A549 (cell line): ENCODE measurements around the gene CDIP1. TPM values are rescaled to one million over a fixed set of nuclear protein-coding genes. Genes with fewer than 3 reads are reported as not detected.

Source experiments
- ATAC-seq, 2 experiments: fragments of 200-7000 bp in 1 of 2; fragments of >200 bp in 1 of 2; cut with Nextera tagmentation in 1 of 2; cut with Tn5 transposase in 1 of 2; 3 replicates each; pipeline versions ENCODE4 v1.8.0 to v1.9.1; 2018 to 2020; ENCODE audit warnings: mild to moderate bottlenecking in 1 of 2, moderate library complexity in 1 of 2
- CTCF ChIA-PET: fragments of 300-600 bp; sonication (Branson Sonifier 250); formaldehyde crosslinking; extraction: SDS; loops from one replicate; lab custom pipeline; 2021; ENCODE audit warnings: antibody characterized with exemption, inconsistent platforms; lab: Yijun Ruan, JAX
- POLR2A ChIA-PET: fragments of 350-600 bp; formaldehyde crosslinking; extraction: SDS; loops from one replicate; lab custom pipeline; 2021; ENCODE audit warnings: antibody characterized with exemption, inconsistent platforms; lab: Yijun Ruan, JAX
- DNase-seq, 2 experiments: peaks; one replicate each; pipeline versions ENCODE4 v3.0.0 to v3.0.0-alpha.2; 2011 to 2016; ENCODE audit warnings: low read depth in 1 of 2, low spot score in 1 of 2
- FAIRE-seq: peaks from 2 replicates; lab custom pipeline; 2011; peaks lifted over from hg19 to GRCh38; lab: Jason Lieb, UNC
- H3K27ac ChIP-seq, 2 experiments: fragments of >200 bp; sonication (Bioruptor Twin); formaldehyde crosslinking; 3 replicates each; pipeline ENCODE4 v1.5.1; 2016 to 2017
- H3K4me1 ChIP-seq: fragments of >200 bp; sonication (Bioruptor Twin); formaldehyde crosslinking; 3 replicates; pipeline ENCODE4 v1.6.1; 2016
- H3K4me2 ChIP-seq: fragments of >200 bp; sonication (Bioruptor Twin); formaldehyde crosslinking; 3 replicates; pipeline ENCODE4 v1.6.1; 2016
- H3K4me3 ChIP-seq: fragments of >200 bp; sonication (Bioruptor Twin); formaldehyde crosslinking; 3 replicates; pipeline ENCODE4 v1.5.1; 2016
- H3K9me3 ChIP-seq: fragments of >200 bp; sonication (Bioruptor Twin); formaldehyde crosslinking; 3 replicates; pipeline ENCODE4 v1.6.1; 2016
- CBX8 ChIP-seq: fragments of 200-600 bp; sonication (generic); IDR thresholded peaks from 2 replicates; pipeline ENCODE4 v1.6.1; 2016
- CHD2 ChIP-seq: fragments of 150-350 bp; IDR thresholded peaks from 2 replicates; pipeline ENCODE4 v1.6.1; 2014; ENCODE audit warnings: low read length; ENCODE audit not compliant: partially characterized antibody
- ESRRA ChIP-seq: fragments of 150-350 bp; IDR thresholded peaks from 2 replicates; pipeline ENCODE4 v1.6.1; 2014; ENCODE audit warnings: mild to moderate bottlenecking, low read length, borderline replicate concordance
- HDAC2 ChIP-seq: fragments of 200-600 bp; sonication (generic); IDR thresholded peaks from 2 replicates; pipeline ENCODE4 v1.6.1; 2016
- HOXA7 ChIP-seq: fragments of 250-450 bp; sonication (Bioruptor Pico); IDR thresholded peaks from 2 replicates; pipeline ENCODE4 v1.5.0; 2020; ENCODE audit warnings: mild to moderate bottlenecking, moderate library complexity
- HOXB13 ChIP-seq: fragments of 250-450 bp; sonication (Bioruptor Pico); IDR thresholded peaks from 2 replicates; pipeline ENCODE4 v1.5.0; 2020; ENCODE audit warnings: low read depth, mild to moderate bottlenecking, moderate library complexity
- KDM1A ChIP-seq: fragments of 200-600 bp; sonication (generic); IDR thresholded peaks from 2 replicates; pipeline ENCODE4 v1.6.1; 2016; ENCODE audit warnings: low read depth, mild to moderate bottlenecking
- MAFK ChIP-seq: fragments of 450-650 bp; IDR thresholded peaks from 2 replicates; pipeline ENCODE4 v1.6.1; 2014; ENCODE audit not compliant: partially characterized antibody
- MYC ChIP-seq: IDR thresholded peaks from 2 replicates; pipeline ENCODE4 v1.6.1; 2012; ENCODE audit warnings: mild to moderate bottlenecking, inconsistent platforms, low read length, improper control_type of control experiment, borderline replicate concordance
- NR3C1 ChIP-seq: fragments of >200 bp; sonication (Bioruptor Twin); formaldehyde crosslinking; IDR thresholded peaks from 3 replicates; pipeline ENCODE4 v1.6.1; 2017
- RAD21 ChIP-seq, 2 experiments: fragments of >200 bp in 1 of 2; sonication (Bioruptor Twin) in 1 of 2; formaldehyde crosslinking in 1 of 2; IDR thresholded peaks in 1 of 2; conservative IDR thresholded peaks in 1 of 2; 2 replicates in 1 of 2; 3 replicates in 1 of 2; pipeline ENCODE4 v1.6.1; 2012 to 2018; ENCODE audit warnings: inconsistent platforms in 1 of 2
- RCOR1 ChIP-seq: fragments of 150-350 bp; IDR thresholded peaks from 2 replicates; pipeline ENCODE4 v1.6.1; 2014; ENCODE audit warnings: antibody characterized with exemption, low read length, low read depth
- RFX5 ChIP-seq: fragments of 450-650 bp; IDR thresholded peaks from 2 replicates; pipeline ENCODE4 v1.7.1; 2014; ENCODE audit warnings: antibody characterized with exemption, mild to moderate bottlenecking, moderate library complexity
- ZSCAN20 ChIP-seq: fragments of 250-450 bp; sonication (Bioruptor Pico); IDR thresholded peaks from 2 replicates; pipeline ENCODE4 v1.8.0; 2022; ENCODE audit warnings: mild to moderate bottlenecking, moderate library complexity
- WGBS: methylation state at CpG from one replicate; pipeline ENCODE4 v1.1.6; 2017; ENCODE audit errors: missing lambda C conversion rate; 5-methylcytosine and 5-hydroxymethylcytosine counted together
- polyA plus RNA-seq, 4 experiments: library from polyadenylated mRNA; depleted of rRNA in 3 of 4; stranded (reverse); fragments of >200 nt; fragmentation: RNase III in 1 of 4; extraction: RNeasy Plus Mini Kit Qiagen cat#74134 plus additional on column Dnase treatment in 1 of 4; gene quantifications; 2 replicates in 3 of 4; 3 replicates in 1 of 4; pipeline ENCODE4 v1.2.3, GENCODE V29; 2011 to 2017
- TF ChIP-seq, protein P1 (sequence below): fragments of 200-600 bp; sonication (generic); IDR thresholded peaks from 2 replicates; pipeline ENCODE4 v1.6.1; 2016; ENCODE audit warnings: antibody characterized with exemption, mild to moderate bottlenecking, moderate library complexity
- TF ChIP-seq, protein P2 (sequence below): fragments of 450-650 bp; IDR thresholded peaks from 2 replicates; pipeline ENCODE4 v1.6.1; 2014; ENCODE audit warnings: antibody characterized with exemption
- TF ChIP-seq, protein P3 (sequence below): fragments of 250-450 bp; sonication (Bioruptor Pico); IDR thresholded peaks from 2 replicates; pipeline ENCODE4 v1.5.0; 2020; ENCODE audit warnings: low read depth, mild to moderate bottlenecking, moderate library complexity

Gene CDIP1
- polyA plus RNA-seq, 2 of the 4 experiments (the other 2 are of a cell fraction) = 3.7 to 8.4 TPM

DNA sequence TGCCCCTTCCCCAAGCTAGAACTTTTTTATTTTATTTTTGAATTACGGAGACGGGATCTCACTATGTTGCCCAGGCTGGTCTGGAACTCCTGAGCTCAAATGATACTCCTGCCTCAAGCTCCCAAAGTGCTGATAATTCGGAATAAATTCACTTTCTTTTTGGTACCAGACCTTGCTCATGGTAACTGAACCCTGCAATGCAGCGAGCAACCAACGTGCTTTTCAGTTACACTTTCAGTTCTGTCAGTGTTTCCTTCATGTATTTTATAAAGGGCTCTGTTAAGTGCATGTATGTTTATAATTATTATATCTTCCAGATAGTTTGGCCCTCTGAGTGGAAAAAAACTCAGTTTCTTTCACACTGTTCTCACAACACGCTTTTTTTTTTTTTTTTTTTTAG, 31.5 kb upstream of the CDIP1 start (continued):
- TF ChIP-seq, protein P1, sequence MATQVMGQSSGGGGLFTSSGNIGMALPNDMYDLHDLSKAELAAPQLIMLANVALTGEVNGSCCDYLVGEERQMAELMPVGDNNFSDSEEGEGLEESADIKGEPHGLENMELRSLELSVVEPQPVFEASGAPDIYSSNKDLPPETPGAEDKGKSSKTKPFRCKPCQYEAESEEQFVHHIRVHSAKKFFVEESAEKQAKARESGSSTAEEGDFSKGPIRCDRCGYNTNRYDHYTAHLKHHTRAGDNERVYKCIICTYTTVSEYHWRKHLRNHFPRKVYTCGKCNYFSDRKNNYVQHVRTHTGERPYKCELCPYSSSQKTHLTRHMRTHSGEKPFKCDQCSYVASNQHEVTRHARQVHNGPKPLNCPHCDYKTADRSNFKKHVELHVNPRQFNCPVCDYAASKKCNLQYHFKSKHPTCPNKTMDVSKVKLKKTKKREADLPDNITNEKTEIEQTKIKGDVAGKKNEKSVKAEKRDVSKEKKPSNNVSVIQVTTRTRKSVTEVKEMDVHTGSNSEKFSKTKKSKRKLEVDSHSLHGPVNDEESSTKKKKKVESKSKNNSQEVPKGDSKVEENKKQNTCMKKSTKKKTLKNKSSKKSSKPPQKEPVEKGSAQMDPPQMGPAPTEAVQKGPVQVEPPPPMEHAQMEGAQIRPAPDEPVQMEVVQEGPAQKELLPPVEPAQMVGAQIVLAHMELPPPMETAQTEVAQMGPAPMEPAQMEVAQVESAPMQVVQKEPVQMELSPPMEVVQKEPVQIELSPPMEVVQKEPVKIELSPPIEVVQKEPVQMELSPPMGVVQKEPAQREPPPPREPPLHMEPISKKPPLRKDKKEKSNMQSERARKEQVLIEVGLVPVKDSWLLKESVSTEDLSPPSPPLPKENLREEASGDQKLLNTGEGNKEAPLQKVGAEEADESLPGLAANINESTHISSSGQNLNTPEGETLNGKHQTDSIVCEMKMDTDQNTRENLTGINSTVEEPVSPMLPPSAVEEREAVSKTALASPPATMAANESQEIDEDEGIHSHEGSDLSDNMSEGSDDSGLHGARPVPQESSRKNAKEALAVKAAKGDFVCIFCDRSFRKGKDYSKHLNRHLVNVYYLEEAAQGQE = no peak
- no peak for TF ChIP-seq MAFK
- TF ChIP-seq CBX8 = no peak
- no peak for TF ChIP-seq RCOR1
- no peak for TF ChIP-seq HOXB13 (CRISPR knock-in tag)
- TF ChIP-seq RFX5 = no peak
- no peak for TF ChIP-seq HDAC2
- TF ChIP-seq KDM1A = no peak
- TF ChIP-seq ESRRA = no peak
- no peak for TF ChIP-seq NR3C1
- TF ChIP-seq MYC = no peak

DNA sequence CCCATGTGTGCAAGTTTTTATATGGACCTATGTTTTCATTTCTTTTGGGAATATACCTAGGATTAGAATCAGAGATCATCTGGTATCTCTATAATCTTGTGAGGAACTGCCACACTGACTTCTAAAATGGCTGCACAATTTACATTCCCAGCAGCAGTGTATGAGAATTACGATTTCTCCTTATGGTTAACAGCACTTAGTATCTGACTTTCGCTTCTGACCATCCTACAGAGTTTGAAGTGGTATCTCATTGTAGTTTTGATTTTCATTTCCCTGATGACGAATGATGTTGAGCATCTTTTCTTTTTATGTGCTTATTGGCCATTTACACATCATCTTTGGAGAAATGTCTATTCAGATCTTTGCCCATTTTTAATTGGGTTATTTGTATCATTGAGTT, 27.6 kb upstream of the CDIP1 start:
- POLR2A ChIA-PET = no interaction called here
- FAIRE-seq (no peak), ATAC-seq (no peak), DNase-seq (no peak)
- Histone ChIP-seq H3K9me3 (no peaks in the 10 kb centered on the region), H3K4me2 (no peak overlapping the region), H3K4me1 (no peaks in the 10 kb centered on the region), H3K4me3 (no peak overlapping the region), H3K27ac (no peak overlapping the region)
- 67% methylated on average over 3 of the region's 3 CpGs for WGBS
- CTCF ChIA-PET = interaction anchor here (1.0 to 1.7 kb wide), 3 partner anchors 10 to 19 kb away, joined by 3 to 4 read pairs (median 3); partner anchors contain the start of gene C16orf96
- TF ChIP-seq, protein P2, sequence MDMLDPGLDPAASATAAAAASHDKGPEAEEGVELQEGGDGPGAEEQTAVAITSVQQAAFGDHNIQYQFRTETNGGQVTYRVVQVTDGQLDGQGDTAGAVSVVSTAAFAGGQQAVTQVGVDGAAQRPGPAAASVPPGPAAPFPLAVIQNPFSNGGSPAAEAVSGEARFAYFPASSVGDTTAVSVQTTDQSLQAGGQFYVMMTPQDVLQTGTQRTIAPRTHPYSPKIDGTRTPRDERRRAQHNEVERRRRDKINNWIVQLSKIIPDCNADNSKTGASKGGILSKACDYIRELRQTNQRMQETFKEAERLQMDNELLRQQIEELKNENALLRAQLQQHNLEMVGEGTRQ = no peak
- TF ChIP-seq HOXA7 (CRISPR knock-in tag) = no peak
- TF ChIP-seq, protein P3, sequence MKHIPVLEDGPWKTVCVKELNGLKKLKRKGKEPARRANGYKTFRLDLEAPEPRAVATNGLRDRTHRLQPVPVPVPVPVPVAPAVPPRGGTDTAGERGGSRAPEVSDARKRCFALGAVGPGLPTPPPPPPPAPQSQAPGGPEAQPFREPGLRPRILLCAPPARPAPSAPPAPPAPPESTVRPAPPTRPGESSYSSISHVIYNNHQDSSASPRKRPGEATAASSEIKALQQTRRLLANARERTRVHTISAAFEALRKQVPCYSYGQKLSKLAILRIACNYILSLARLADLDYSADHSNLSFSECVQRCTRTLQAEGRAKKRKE = no peak

DNA sequence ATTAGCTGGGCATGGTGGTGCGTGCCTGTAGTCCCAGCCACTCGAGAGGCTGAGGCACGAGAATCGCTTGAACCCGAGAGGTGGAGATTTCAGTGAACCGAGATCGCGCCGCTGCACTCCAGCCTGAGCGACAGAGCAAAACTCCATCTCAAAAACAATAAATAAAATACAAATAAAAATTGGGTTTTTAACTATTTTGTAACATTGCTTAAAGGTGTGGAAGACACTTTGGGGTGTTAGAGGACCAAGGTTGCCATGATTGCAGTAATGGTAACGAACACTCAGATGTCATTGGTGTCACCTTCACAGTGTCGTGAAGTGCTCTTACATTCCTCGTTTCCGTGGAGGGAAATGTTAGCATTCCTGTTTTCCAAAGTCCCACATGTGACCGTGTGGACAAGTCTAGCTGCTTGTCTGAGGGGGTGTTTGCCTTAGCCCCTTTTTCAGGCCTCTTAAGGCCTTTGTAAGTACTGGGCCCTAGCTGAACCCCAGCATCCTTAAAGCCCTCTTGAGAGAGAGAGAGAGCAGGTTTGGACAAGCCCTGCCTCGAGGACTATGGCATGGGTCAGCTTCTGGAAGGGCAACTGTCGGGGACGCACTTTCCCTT, 26.2 kb upstream of the CDIP1 start:
- Histone ChIP-seq H3K27ac (no peak overlapping the region), H3K9me3 (no peaks in the 10 kb centered on the region), H3K4me2 (no peak overlapping the region), H3K4me1 (no peaks in the 10 kb centered on the region), H3K4me3 (no peak overlapping the region)
- ChIA-PET CTCF (interaction anchor here (0.6 to 1.7 kb wide), 7 partner anchors 8 to 56 kb away, joined by 3 to 6 read pairs (median 3); partner anchors contain the start of gene C16orf96), POLR2A (no interaction called here)
- DNase-seq = no peak
- 85% methylated on average over 18 of the region's 18 CpGs for WGBS
- TF ChIP-seq CHD2 (no peak), RAD21 (conservative IDR thresholded peaks at IDR 0.05 in 1 of 2, IDR thresholded peaks at IDR 0.05 in 1 of 2) (no peak), ZSCAN20 (no peak)
- no peak for ATAC-seq
- no peak for FAIRE-seq
